ENCODE results near the gene KRT23.

Gene KRT23

GRCh38 chr17:40906613-40907012, 30.8 kb downstream of the KRT23 start:
- no peak for DNase-seq

GRCh38 chr17:40905370-40905769, 32.1 kb downstream of the KRT23 start:
- DNase-seq, result no peak

- peak; percentile 65 for DNase-seq
Measured at GRCh38 chr17:40903129-40903847, 34.2 kb downstream of the KRT23 start.

- DNase-seq, result no peak
Measured at GRCh38 chr17:40902498-40902897, 34.9 kb downstream of the KRT23 start.

GRCh38 chr17:40901981-40902474, 35.4 kb downstream of the KRT23 start:
- DNase-seq, result peak; percentile 39

GRCh38 chr17:40900809-40901356, 36.6 kb downstream of the KRT23 start:
- DNase-seq, result no peak

GRCh38 chr17:40896916-40897455, 40.5 kb downstream of the KRT23 start:
- DNase-seq, result no peak

GRCh38 chr17:40895106-40895730, 42.2 kb downstream of the KRT23 start:
- no peak for DNase-seq

GRCh38 chr17:40888196-40888720, 49.2 kb downstream of the KRT23 start:
- no peak for DNase-seq

- peak; percentile 1 for DNase-seq
Measured at GRCh38 chr17:40886090-40886489, 51.4 kb downstream of the KRT23 start.

GRCh38 chr17:40884708-40885512, 52.5 kb downstream of the KRT23 start, which contains the start of gene KRT20:
Gene KRT20, minus strand, starts transcription at chr17:40885242. Its CDS starts 57 bp downstream, at chr17:40885185.
- no peak for DNase-seq

GRCh38 chr17:40883626-40884334, 53.7 kb downstream of the KRT23 start:
- no peak for DNase-seq

- no peak for DNase-seq
Measured at GRCh38 chr17:40883031-40883430, 54.4 kb downstream of the KRT23 start.

GRCh38 chr17:40879026-40879425, 58.4 kb downstream of the KRT23 start:
- DNase-seq, result no peak

- no peak for DNase-seq
Measured at GRCh38 chr17:40878044-40878443, 59.4 kb downstream of the KRT23 start.

GRCh38 chr17:40873801-40874200, 63.6 kb downstream of the KRT23 start:
- DNase-seq, result no peak

- DNase-seq, result no peak
Measured at GRCh38 chr17:40873255-40873654, 64.2 kb downstream of the KRT23 start.

Data from HCEC 1CT (cell line).